ENCODE results near the gene ST6GALNAC2.

DNA sequence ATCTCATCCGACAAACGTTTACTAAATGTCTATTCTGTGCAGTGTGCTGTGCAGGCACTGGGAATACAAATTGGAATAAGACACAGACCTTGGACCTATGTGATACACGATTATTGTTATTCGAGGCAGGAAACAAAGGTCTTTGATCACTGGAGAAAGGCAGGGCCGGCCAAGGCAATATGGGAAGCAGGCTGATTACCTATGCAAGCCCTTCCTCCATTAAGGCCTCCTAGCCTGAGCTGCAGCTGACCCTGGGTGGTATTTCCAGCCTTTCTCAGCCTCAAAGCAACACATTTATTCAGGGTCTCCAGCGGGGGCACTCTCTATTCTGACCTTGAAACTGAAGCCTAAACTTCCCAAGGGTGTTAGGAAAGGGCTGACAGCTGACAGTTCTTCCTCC is 44.5 kb upstream of the ST6GALNAC2 start:
- no peak for TF ChIP-seq POLR2A (IDR thresholded peaks at IDR 0.05)
- TF ChIP-seq CTCF (IDR thresholded peaks at IDR 0.05), result no peak
